Measurements from ENCODE around the gene IRF8. TPM values are rescaled to one million over a fixed set of nuclear protein-coding genes. Genes with fewer than 3 reads are reported as not detected.

The IRF8 gene, protein sequence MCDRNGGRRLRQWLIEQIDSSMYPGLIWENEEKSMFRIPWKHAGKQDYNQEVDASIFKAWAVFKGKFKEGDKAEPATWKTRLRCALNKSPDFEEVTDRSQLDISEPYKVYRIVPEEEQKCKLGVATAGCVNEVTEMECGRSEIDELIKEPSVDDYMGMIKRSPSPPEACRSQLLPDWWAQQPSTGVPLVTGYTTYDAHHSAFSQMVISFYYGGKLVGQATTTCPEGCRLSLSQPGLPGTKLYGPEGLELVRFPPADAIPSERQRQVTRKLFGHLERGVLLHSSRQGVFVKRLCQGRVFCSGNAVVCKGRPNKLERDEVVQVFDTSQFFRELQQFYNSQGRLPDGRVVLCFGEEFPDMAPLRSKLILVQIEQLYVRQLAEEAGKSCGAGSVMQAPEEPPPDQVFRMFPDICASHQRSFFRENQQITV
- total RNA-seq: 19.8 TPM

DNA sequence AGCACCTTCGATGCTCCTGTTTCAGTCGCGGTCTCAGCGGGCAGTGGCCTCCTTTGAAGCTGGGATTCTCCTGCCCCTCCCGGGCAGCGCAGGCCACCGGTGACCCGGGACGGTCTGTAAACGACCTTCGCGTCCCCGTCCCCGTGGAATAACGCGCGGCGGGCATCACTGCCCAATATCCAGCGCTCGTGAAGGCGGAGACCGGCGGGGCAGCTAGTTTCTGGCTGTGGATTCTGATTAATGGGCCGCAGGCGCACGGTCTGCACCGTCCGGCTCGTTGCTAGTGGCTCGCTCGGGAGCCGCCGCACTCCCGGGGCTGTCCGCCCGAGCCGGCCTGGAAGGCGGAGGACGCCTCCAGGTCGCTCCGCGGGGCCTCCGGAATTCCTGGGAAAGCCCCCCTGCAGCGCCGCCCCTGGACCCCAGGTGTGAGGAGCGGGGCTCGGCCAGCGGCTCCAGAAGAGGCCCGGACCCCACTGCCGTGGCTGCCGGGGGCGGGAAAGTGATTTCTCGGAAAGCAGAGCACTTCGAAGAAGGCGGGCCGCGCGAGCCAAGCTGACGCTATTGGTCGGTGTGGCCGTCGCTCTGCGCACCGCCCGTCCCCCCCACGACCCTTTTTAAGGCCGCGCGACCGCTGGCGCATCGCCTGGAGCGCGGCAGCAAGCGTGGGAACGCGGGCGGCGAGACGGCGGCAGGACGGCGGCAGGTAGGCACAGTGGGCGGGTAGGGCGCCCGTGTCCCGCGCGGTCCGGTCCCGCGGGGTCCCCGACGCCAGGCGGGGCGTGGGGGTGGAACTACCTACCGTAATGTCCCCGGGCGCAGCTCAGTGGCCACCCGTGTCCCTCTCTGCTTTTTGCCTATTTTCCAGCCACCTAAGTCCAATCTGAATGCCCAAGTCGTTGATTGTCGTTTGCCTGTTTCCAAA lies at the start of gene IRF8:
Gene IRF8 (plus strand): TSS at position 642 of the 922 bp plus-strand sequence. CDS start 3,854 bp downstream, outside the sequence.
- peaks cover 64 to 85% (median 69%) of the 10 kb centered on the region in 3 donors for H3K27me3 ChIP-seq (ENCODE audit: control insufficient read depth in 3 of 3, insufficient read depth in 3 of 3, low read length in 3 of 3)
- H3K9me3 ChIP-seq (ENCODE audit: control insufficient read depth in 3 of 3, low read length in 3 of 3): no peaks in the 10 kb centered on the region
- no peaks in the 10 kb centered on the region for H3K36me3 ChIP-seq (ENCODE audit: control insufficient read depth in 3 of 3, insufficient read depth in 3 of 3, low read length in 3 of 3)
- H3K27ac ChIP-seq (ENCODE audit: low read depth, low read length): no peak within 1 kb of the TSS
- peak within 1 kb of the TSS; percentile 55 to 64 (median 60) for H3K4me3 ChIP-seq (ENCODE audit: low read length in 3 of 3)
- peaks cover 0 to 7% (median 2%) of the 10 kb centered on the region in 3 donors for H3K4me1 ChIP-seq (ENCODE audit: control insufficient read depth in 3 of 3, insufficient read depth in 3 of 3, low read length in 3 of 3)
- H3K9ac ChIP-seq (ENCODE audit: low read depth in 1 of 3, low read length in 3 of 3): peak within 1 kb of the TSS in 2 of 3 donors; percentile 45 to 54

DNA sequence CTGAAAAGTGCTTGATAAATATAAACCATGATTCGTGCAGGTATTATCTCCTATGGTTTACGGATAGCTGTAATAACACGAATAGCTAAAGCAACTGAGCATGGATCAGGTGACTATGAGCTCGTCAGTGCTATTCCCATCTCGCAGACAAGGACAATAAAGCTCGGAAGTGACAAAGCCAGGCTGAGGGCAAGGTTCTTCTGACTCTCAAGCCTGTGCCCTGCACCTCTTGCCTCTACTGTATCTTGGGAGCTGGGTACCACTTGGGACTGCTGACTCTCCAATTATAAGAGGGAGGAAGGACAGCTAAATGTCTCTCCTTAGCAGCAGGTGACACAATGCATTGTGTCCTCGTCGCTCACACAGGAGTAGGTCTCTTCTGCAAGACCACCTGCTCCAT lies 49.6 kb upstream of the IRF8 start:
- Histone ChIP-seq H3K27me3 (ENCODE audit: control insufficient read depth in 3 of 3, insufficient read depth in 3 of 3, low read length in 3 of 3) (peaks cover 3 to 34% (median 21%) of the 10 kb centered on the region in 3 donors), H3K27ac (ENCODE audit: low read depth, low read length) (no peak overlapping the region), H3K4me3 (ENCODE audit: low read length in 3 of 3) (no peak overlapping the region), H3K4me1 (ENCODE audit: control insufficient read depth in 3 of 3, insufficient read depth in 3 of 3, low read length in 3 of 3) (no peaks in the 10 kb centered on the region), H3K9me3 (ENCODE audit: control insufficient read depth in 3 of 3, low read length in 3 of 3) (peaks cover 0 to under 1% (median 0%) of the 10 kb centered on the region in 3 donors), H3K36me3 (ENCODE audit: control insufficient read depth in 3 of 3, insufficient read depth in 3 of 3, low read length in 3 of 3) (no peaks in the 10 kb centered on the region), H3K9ac (ENCODE audit: low read depth in 1 of 3, low read length in 3 of 3) (no peak overlapping the region)

DNA sequence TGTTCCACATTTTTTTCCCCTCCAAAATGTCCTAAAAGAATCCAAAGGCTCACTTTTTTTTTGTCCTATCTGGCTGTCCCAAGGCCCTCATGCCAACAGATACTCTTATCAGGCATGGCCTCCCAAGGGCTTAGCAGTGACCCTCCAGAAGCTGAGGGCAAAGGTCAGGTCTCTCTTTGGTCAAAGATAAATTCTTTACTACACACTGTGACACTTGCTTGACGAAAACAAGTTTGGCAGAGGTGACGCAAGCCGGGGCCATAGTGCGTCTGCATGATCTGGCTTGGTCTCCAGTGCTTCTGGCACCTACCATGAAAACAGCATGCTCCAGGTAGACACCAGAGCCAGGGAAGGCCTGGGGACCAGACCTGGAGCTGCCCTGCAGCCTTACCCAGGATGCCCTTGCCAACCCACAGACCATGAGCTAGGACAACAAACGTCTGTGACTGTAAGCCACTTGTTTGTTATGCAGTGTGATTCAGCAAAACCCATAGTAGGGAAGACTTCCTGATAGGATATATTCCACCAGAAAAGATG lies 48.5 kb upstream of the IRF8 start:
- no peak overlapping the region for H3K27ac ChIP-seq (ENCODE audit: low read depth, low read length)
- H3K27me3 ChIP-seq (ENCODE audit: control insufficient read depth in 3 of 3, insufficient read depth in 3 of 3, low read length in 3 of 3): peaks cover 3 to 28% (median 21%) of the 10 kb centered on the region in 3 donors

DNA sequence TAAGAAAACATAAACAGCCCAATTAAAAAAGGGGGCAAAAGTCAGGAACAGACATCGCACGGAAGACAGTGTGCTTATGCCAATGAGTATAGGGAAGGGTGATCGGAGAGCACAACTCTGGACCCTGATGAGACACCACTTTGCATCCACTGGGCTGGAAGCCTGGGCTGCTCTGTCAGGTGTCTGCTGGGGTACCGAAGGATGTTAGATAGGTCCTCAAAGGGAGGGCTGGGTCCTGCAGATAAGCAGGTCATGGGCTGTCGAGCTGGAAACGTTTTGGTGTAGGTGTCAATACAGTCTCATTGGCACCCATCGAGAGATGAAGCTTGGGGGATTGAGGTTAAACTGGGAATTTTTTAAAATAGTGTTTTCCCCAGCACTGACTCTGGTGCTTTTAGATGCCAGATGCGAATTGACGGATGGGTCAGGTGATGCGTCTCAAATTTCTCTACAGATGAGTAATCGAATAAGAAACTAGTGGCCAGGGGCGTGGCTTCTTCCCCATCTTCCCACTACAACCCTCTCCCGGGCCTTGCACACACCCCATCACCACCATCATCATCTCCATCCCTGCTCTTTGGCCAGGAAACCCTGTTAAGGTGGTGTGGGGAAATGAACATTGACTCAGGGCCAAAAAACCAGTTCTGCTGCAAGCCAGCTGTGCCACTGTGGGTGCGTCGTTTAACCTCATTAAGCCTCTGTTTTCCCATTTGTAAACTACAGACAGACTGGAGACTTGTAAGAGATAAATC lies 47.8 kb upstream of the IRF8 start:
- no peak overlapping the region for H3K4me3 ChIP-seq (ENCODE audit: low read length in 3 of 3)
- no peaks in the 10 kb centered on the region for H3K4me1 ChIP-seq (ENCODE audit: control insufficient read depth in 3 of 3, insufficient read depth in 3 of 3, low read length in 3 of 3)
- no peak overlapping the region for H3K27ac ChIP-seq (ENCODE audit: low read depth, low read length)
- peaks cover 0 to 7% (median 0%) of the 10 kb centered on the region in 3 donors for H3K9me3 ChIP-seq (ENCODE audit: control insufficient read depth in 3 of 3, low read length in 3 of 3)
- no peak overlapping the region for H3K9ac ChIP-seq (ENCODE audit: low read depth in 1 of 3, low read length in 3 of 3)
- H3K27me3 ChIP-seq (ENCODE audit: control insufficient read depth in 3 of 3, insufficient read depth in 3 of 3, low read length in 3 of 3): peaks cover 5 to 27% (median 21%) of the 10 kb centered on the region in 3 donors
- no peaks in the 10 kb centered on the region for H3K36me3 ChIP-seq (ENCODE audit: control insufficient read depth in 3 of 3, insufficient read depth in 3 of 3, low read length in 3 of 3)

More for the DNA sequence above, 48.5 kb upstream of the IRF8 start:
- H3K9me3 ChIP-seq (ENCODE audit: control insufficient read depth in 3 of 3, low read length in 3 of 3): peaks cover 0 to 7% (median 0%) of the 10 kb centered on the region in 3 donors
- H3K9ac ChIP-seq (ENCODE audit: low read depth in 1 of 3, low read length in 3 of 3): no peak overlapping the region
- H3K4me3 ChIP-seq (ENCODE audit: low read length in 3 of 3): no peak overlapping the region
- H3K36me3 ChIP-seq (ENCODE audit: control insufficient read depth in 3 of 3, insufficient read depth in 3 of 3, low read length in 3 of 3): no peaks in the 10 kb centered on the region
- no peaks in the 10 kb centered on the region for H3K4me1 ChIP-seq (ENCODE audit: control insufficient read depth in 3 of 3, insufficient read depth in 3 of 3, low read length in 3 of 3)

DNA sequence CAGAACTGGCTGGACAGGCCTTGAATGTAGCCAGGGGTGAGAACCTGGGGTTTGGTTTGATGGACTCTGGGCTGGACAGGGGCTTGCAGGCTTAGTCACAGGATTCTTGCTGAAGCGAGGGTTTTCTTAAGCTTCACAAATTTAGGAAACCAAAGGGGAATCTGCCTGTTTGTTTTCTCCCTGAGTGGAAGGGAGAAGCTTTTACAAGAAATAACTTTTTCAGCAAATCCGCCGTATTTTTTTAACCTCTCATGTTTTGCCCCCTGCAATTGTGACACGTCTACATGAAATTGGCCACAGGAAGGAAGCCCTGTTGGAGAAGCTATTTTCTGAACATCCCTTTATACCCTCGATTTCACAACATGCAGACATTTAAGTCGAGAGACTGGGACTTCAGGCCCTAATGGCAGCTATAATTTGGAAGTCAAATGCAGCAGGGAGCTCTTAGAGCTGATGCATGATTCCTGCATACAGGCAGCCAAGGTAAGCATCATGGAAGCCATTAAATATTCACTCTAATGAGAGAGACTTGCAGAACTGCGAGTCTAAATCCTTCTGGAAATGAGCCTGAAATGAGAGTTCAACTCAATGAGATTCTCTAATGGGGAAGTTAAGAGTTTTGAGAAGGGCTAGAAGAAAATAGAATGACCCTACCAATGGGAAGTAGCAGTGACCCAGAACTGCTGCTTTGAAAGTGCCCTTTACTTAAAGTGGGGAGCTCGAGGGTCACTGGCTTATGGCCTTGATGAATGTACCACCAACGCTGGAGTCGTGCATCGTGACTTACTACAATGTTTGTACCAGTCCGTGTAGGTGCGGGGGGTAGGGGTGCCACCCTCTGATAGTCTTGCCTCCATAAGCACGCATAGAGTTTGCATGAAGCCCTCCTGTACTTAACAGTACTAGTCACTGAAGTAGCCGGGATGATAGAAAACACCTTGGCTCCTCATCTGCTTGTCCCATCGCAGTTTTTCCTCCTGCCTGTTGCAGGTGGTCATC lies 45.1 kb upstream of the IRF8 start:
- Histone ChIP-seq H3K27me3 (ENCODE audit: control insufficient read depth in 3 of 3, insufficient read depth in 3 of 3, low read length in 3 of 3) (peaks cover 6 to 19% (median 13%) of the 10 kb centered on the region in 3 donors), H3K4me1 (ENCODE audit: control insufficient read depth in 3 of 3, insufficient read depth in 3 of 3, low read length in 3 of 3) (no peaks in the 10 kb centered on the region), H3K27ac (ENCODE audit: low read depth, low read length) (peak overlapping the region; percentile 32), H3K9ac (ENCODE audit: low read depth in 1 of 3, low read length in 3 of 3) (no peak overlapping the region), H3K36me3 (ENCODE audit: control insufficient read depth in 3 of 3, insufficient read depth in 3 of 3, low read length in 3 of 3) (no peaks in the 10 kb centered on the region), H3K9me3 (ENCODE audit: control insufficient read depth in 3 of 3, low read length in 3 of 3) (peaks cover 0 to 7% (median 0%) of the 10 kb centered on the region in 3 donors), H3K4me3 (ENCODE audit: low read length in 3 of 3) (no peak overlapping the region)

DNA sequence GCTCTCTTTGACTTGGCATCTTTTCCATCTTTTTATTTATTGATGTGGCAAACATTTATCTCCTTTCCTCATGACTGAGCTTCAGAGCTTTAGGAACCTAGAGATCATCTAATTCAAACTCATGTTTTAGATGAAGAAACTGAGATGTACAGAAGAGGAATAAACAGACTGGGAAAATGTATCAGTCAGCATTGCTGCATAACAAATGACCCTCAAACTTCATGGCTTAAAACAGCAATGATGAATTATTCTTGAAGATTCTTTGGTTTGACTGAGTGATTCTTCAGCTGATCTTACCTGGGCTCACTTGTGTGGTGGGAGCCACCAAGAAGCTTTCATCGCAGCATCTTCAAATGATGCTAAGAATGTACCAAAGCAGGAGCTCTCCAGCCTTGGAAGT lies 44.0 kb upstream of the IRF8 start:
- peak overlapping the region; percentile 32 for H3K27ac ChIP-seq (ENCODE audit: low read depth, low read length)

DNA sequence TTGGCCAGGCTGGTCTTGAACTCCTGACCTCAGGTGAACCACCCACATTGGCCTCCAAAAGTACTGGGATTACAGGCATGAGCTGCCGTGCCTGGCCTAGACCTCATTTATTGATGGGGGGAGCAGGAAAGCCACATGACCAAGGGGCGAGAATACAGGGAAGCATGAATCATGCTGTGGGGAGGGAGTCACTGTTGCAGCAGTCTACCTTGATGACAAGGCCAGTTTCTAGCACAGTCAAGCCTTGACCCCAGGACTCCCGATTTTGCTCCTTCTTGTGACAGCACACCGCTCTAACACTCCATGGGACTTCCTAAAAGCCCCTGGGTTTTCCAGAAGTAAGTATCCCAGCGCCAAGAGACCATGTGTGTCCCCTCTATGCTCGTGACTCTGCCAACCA lies 42.9 kb upstream of the IRF8 start:
- Histone ChIP-seq H3K4me1 (ENCODE audit: control insufficient read depth in 3 of 3, insufficient read depth in 3 of 3, low read length in 3 of 3) (peaks cover 0 to 3% (median 3%) of the 10 kb centered on the region in 3 donors), H3K9me3 (ENCODE audit: control insufficient read depth in 3 of 3, low read length in 3 of 3) (peaks cover 0 to 7% (median 0%) of the 10 kb centered on the region in 3 donors), H3K27me3 (ENCODE audit: control insufficient read depth in 3 of 3, insufficient read depth in 3 of 3, low read length in 3 of 3) (peaks cover 10 to 31% (median 18%) of the 10 kb centered on the region in 3 donors), H3K9ac (ENCODE audit: low read depth in 1 of 3, low read length in 3 of 3) (no peak overlapping the region), H3K36me3 (ENCODE audit: control insufficient read depth in 3 of 3, insufficient read depth in 3 of 3, low read length in 3 of 3) (no peaks in the 10 kb centered on the region), H3K4me3 (ENCODE audit: low read length in 3 of 3) (no peak overlapping the region), H3K27ac (ENCODE audit: low read depth, low read length) (no peak overlapping the region)

More for the DNA sequence above, 44.0 kb upstream of the IRF8 start:
- peaks cover 10 to 29% (median 15%) of the 10 kb centered on the region in 3 donors for H3K27me3 ChIP-seq (ENCODE audit: control insufficient read depth in 3 of 3, insufficient read depth in 3 of 3, low read length in 3 of 3)
- H3K4me1 ChIP-seq (ENCODE audit: control insufficient read depth in 3 of 3, insufficient read depth in 3 of 3, low read length in 3 of 3): peaks cover 0 to 1% (median 0%) of the 10 kb centered on the region in 3 donors
- peaks cover 0 to 7% (median 0%) of the 10 kb centered on the region in 3 donors for H3K9me3 ChIP-seq (ENCODE audit: control insufficient read depth in 3 of 3, low read length in 3 of 3)
- H3K4me3 ChIP-seq (ENCODE audit: low read length in 3 of 3): no peak overlapping the region
- H3K36me3 ChIP-seq (ENCODE audit: control insufficient read depth in 3 of 3, insufficient read depth in 3 of 3, low read length in 3 of 3): no peaks in the 10 kb centered on the region
- no peak overlapping the region for H3K9ac ChIP-seq (ENCODE audit: low read depth in 1 of 3, low read length in 3 of 3)

DNA sequence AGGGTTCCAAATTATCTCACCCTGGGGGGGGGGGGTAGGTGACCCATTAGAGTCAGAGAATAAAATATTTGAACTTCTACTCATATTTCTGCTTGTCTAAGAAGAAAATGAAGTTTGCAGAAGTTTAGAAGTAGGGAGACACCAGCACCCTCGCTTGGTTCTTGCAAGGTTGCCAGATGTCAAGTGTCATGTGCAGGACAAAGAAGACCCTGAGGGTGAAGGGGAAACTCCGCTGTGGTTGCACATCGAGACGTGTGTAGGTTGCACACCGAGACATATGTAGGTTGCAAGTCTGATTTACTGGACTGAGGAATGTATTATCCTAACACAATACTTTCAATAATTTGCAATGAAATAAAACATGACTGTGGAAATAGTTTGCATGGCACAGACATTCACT lies 42.4 kb upstream of the IRF8 start:
- peaks cover 10 to 31% (median 15%) of the 10 kb centered on the region in 3 donors for H3K27me3 ChIP-seq (ENCODE audit: control insufficient read depth in 3 of 3, insufficient read depth in 3 of 3, low read length in 3 of 3)

More for the DNA sequence above, 42.4 kb upstream of the IRF8 start:
- peaks cover 0 to 3% (median 3%) of the 10 kb centered on the region in 3 donors for H3K4me1 ChIP-seq (ENCODE audit: control insufficient read depth in 3 of 3, insufficient read depth in 3 of 3, low read length in 3 of 3)
- H3K36me3 ChIP-seq (ENCODE audit: control insufficient read depth in 3 of 3, insufficient read depth in 3 of 3, low read length in 3 of 3): no peaks in the 10 kb centered on the region
- H3K27ac ChIP-seq (ENCODE audit: low read depth, low read length): no peak overlapping the region
- H3K4me3 ChIP-seq (ENCODE audit: low read length in 3 of 3): no peak overlapping the region
- H3K9me3 ChIP-seq (ENCODE audit: control insufficient read depth in 3 of 3, low read length in 3 of 3): peaks cover 0 to 7% (median 0%) of the 10 kb centered on the region in 3 donors
- H3K9ac ChIP-seq (ENCODE audit: low read depth in 1 of 3, low read length in 3 of 3): no peak overlapping the region
